IgD-negative memory B cell (primary cell): ENCODE results near the gene SMG5. TPM values are rescaled to one million over a fixed set of nuclear protein-coding genes. Genes with fewer than 3 reads are reported as not detected.
"Not testable (repeated sequence)": the region's sequence is repeated elsewhere in the genome, so short reads cannot be mapped to it uniquely, and the experiment has no call there.

Source experiments
- H3K27ac Mint-ChIP-seq, 3 donors: one replicate each; pipeline ENCODE4 v1.8.0; 2020 to 2022; ENCODE audit warnings: mild to moderate bottlenecking in 3 of 3, mixed read lengths in 3 of 3, moderate library complexity in 1 of 3
- H3K27me3 Mint-ChIP-seq: one replicate; pipeline ENCODE4 v1.8.0; 2021; ENCODE audit warnings: mixed read lengths
- H3K36me3 Mint-ChIP-seq: one replicate; pipeline ENCODE4 v1.8.0; 2020; ENCODE audit warnings: mild to moderate bottlenecking, mixed read lengths
- H3K4me1 Mint-ChIP-seq, 3 donors: one replicate each; pipeline ENCODE4 v1.8.0; 2020 to 2022; ENCODE audit warnings: mixed read lengths in 3 of 3, mild to moderate bottlenecking in 1 of 3
- H3K4me3 Mint-ChIP-seq, 4 donors: one replicate each; pipeline ENCODE4 v1.8.0; 2020 to 2022; ENCODE audit warnings: mild to moderate bottlenecking in 4 of 4, mixed read lengths in 4 of 4, moderate library complexity in 3 of 4
- H3K9me3 Mint-ChIP-seq, 3 donors: one replicate each; pipeline ENCODE4 v1.8.0; 2020 to 2021; ENCODE audit warnings: mixed read lengths in 3 of 3, mild to moderate bottlenecking in 1 of 3
- polyA plus RNA-seq: library from polyadenylated mRNA; unstranded; fragments of 300-500 nt; fragmentation: Illumina TruSeq; gene quantifications from one replicate; pipeline ENCODE4 v1.2.3, GENCODE V29; 2021

Gene SMG5
- polyA plus RNA-seq, 1 donor from 2014 or later = 27.2 TPM

- Mint-ChIP-seq H3K4me3 (no peak overlapping the region), H3K27ac (no peak overlapping the region), H3K9me3 (no peaks in the 10 kb centered on the region), H3K4me1 (peaks cover 7 to 22% (median 15%) of the 10 kb centered on the region in 3 donors), H3K27me3 (no peaks in the 10 kb centered on the region), H3K36me3 (peaks cover 16% of the 10 kb centered on the region)
Measured at GRCh38 chr1:156221986-156222692, 60.5 kb downstream of the SMG5 start.

- Mint-ChIP-seq H3K9me3 (no peaks in the 10 kb centered on the region), H3K36me3 (peaks cover 10% of the 10 kb centered on the region), H3K27me3 (no peaks in the 10 kb centered on the region), H3K27ac (no peak overlapping the region), H3K4me3 (no peak overlapping the region), H3K4me1 (peaks cover 7 to 19% (median 13%) of the 10 kb centered on the region in 3 donors)
Measured at GRCh38 chr1:156220226-156220625, 62.4 kb downstream of the SMG5 start.

GRCh38 chr1:156217871-156218270 is 64.8 kb downstream of the SMG5 start:
- H3K36me3 Mint-ChIP-seq = peaks cover 15% of the 10 kb centered on the region
- no peaks in the 10 kb centered on the region for H3K27me3 Mint-ChIP-seq
- peaks cover 18 to 24% (median 19%) of the 10 kb centered on the region in 3 donors for H3K4me1 Mint-ChIP-seq
- peak overlapping the region in 3 of 4 donors; percentile 60 to 75 (median 65) for H3K4me3 Mint-ChIP-seq
- no peaks in the 10 kb centered on the region for H3K9me3 Mint-ChIP-seq
- H3K27ac Mint-ChIP-seq = peak overlapping the region in 2 of 3 donors; percentile 24 to 52

- not testable (repeated sequence) for H3K9me3 Mint-ChIP-seq, H3K27ac Mint-ChIP-seq, H3K4me3 Mint-ChIP-seq, H3K27me3 Mint-ChIP-seq
- Mint-ChIP-seq H3K4me1 (peaks cover 21 to 29% (median 26%) of the 10 kb centered on the region in 3 donors), H3K36me3 (peaks cover 15% of the 10 kb centered on the region)
Measured at GRCh38 chr1:156216361-156217086, 66.1 kb downstream of the SMG5 start.

- H3K4me3 Mint-ChIP-seq = peak overlapping the region; percentile 64 to 91 (median 84)
- peaks cover 8% of the 10 kb centered on the region for H3K36me3 Mint-ChIP-seq
- no peaks in the 10 kb centered on the region for H3K9me3 Mint-ChIP-seq
- H3K27me3 Mint-ChIP-seq = no peaks in the 10 kb centered on the region
- H3K4me1 Mint-ChIP-seq = peaks cover 16 to 26% (median 20%) of the 10 kb centered on the region in 3 donors
- H3K27ac Mint-ChIP-seq = peak overlapping the region; percentile 59 to 97 (median 63)
Measured at GRCh38 chr1:156214024-156214748, 68.4 kb downstream of the SMG5 start.

- Mint-ChIP-seq H3K36me3 (peaks cover 8% of the 10 kb centered on the region), H3K9me3 (no peaks in the 10 kb centered on the region), H3K27ac (peak overlapping the region; percentile 97 to 99 (median 99)), H3K27me3 (no peaks in the 10 kb centered on the region), H3K4me1 (peaks cover 15 to 26% (median 18%) of the 10 kb centered on the region in 3 donors), H3K4me3 (peak overlapping the region; percentile 94 to 99 (median 99))
Measured at GRCh38 chr1:156213644-156213966, 69.0 kb downstream of the SMG5 start.

GRCh38 chr1:156212833-156213643 is 69.6 kb downstream of the SMG5 start, which contains the start of gene PMF1:
Gene PMF1, plus strand, starts transcription at chr1:156213007. Its CDS starts 9 bp downstream, at chr1:156213016.
- no peaks in the 10 kb centered on the region for H3K9me3 Mint-ChIP-seq
- H3K27me3 Mint-ChIP-seq = no peaks in the 10 kb centered on the region
- peak within 1 kb of the TSS; percentile 97 to 99 (median 99) for H3K27ac Mint-ChIP-seq
- H3K4me1 Mint-ChIP-seq = peaks cover 14 to 23% (median 15%) of the 10 kb centered on the region in 3 donors
- H3K36me3 Mint-ChIP-seq = peaks cover 5% of the 10 kb centered on the region
- H3K4me3 Mint-ChIP-seq = peak within 1 kb of the TSS; percentile 94 to 99 (median 99)

- H3K36me3 Mint-ChIP-seq = peaks cover 6% of the 10 kb centered on the region
- peak overlapping the region in 2 of 3 donors; percentile 99 for H3K27ac Mint-ChIP-seq
- H3K9me3 Mint-ChIP-seq = no peaks in the 10 kb centered on the region
- peaks cover 10 to 19% (median 11%) of the 10 kb centered on the region in 3 donors for H3K4me1 Mint-ChIP-seq
- no peaks in the 10 kb centered on the region for H3K27me3 Mint-ChIP-seq
- peak overlapping the region; percentile 94 to 99 (median 99) for H3K4me3 Mint-ChIP-seq
Measured at GRCh38 chr1:156212130-156212529, 70.5 kb downstream of the SMG5 start.

GRCh38 chr1:156211243-156211642 is 71.4 kb downstream of the SMG5 start:
- Mint-ChIP-seq H3K4me3 (peak overlapping the region in 2 of 4 donors; percentile 39 to 68), H3K27ac (peak overlapping the region in 1 of 3 donors; percentile 76), H3K27me3 (no peaks in the 10 kb centered on the region), H3K4me1 (peaks cover 10 to 19% (median 11%) of the 10 kb centered on the region in 3 donors), H3K36me3 (peaks cover 6% of the 10 kb centered on the region), H3K9me3 (no peaks in the 10 kb centered on the region)

GRCh38 chr1:156204686-156205085 is 77.9 kb downstream of the SMG5 start:
- no peak overlapping the region for H3K27ac Mint-ChIP-seq
- no peaks in the 10 kb centered on the region for H3K9me3 Mint-ChIP-seq
- peaks cover 0 to 8% (median 5%) of the 10 kb centered on the region in 3 donors for H3K4me1 Mint-ChIP-seq
- H3K36me3 Mint-ChIP-seq = peaks cover 1% of the 10 kb centered on the region
- no peak overlapping the region for H3K4me3 Mint-ChIP-seq
- no peaks in the 10 kb centered on the region for H3K27me3 Mint-ChIP-seq

GRCh38 chr1:156203331-156203730 is 79.3 kb downstream of the SMG5 start:
- peaks cover 5% of the 10 kb centered on the region for H3K36me3 Mint-ChIP-seq
- peaks cover 0 to 18% (median 13%) of the 10 kb centered on the region in 3 donors for H3K4me1 Mint-ChIP-seq
- no peaks in the 10 kb centered on the region for H3K9me3 Mint-ChIP-seq
- no peak overlapping the region for H3K27ac Mint-ChIP-seq
- H3K27me3 Mint-ChIP-seq = no peaks in the 10 kb centered on the region
- no peak overlapping the region for H3K4me3 Mint-ChIP-seq

GRCh38 chr1:156200044-156200443 is 82.6 kb downstream of the SMG5 start:
- peak overlapping the region in 1 of 3 donors; percentile 86 for H3K27ac Mint-ChIP-seq
- H3K4me1 Mint-ChIP-seq = peaks cover 7 to 36% (median 16%) of the 10 kb centered on the region in 3 donors
- peaks cover 8% of the 10 kb centered on the region for H3K36me3 Mint-ChIP-seq
- no peaks in the 10 kb centered on the region for H3K9me3 Mint-ChIP-seq
- no peaks in the 10 kb centered on the region for H3K27me3 Mint-ChIP-seq
- H3K4me3 Mint-ChIP-seq = peak overlapping the region in 2 of 4 donors; percentile 9 to 79
